B cell (primary cell): Measurements from ENCODE around the gene CPS1. TPM values are rescaled to one million over a fixed set of nuclear protein-coding genes. Genes with fewer than 3 reads are reported as not detected.

Experiments used
- ATAC-seq: fragments of 200-7000 bp; cut with Tn5 transposase; one replicate; pipeline ENCODE4 v1.10.0; 2021; ENCODE audit warnings: low read depth, mild to moderate bottlenecking, moderate number of reproducible peaks, moderate library complexity
- CTCF ChIA-PET: fragments of 350-600 bp; sonication (Branson Sonifier 250); formaldehyde crosslinking; loops from one replicate; lab custom pipeline; 2021; ENCODE audit warnings: antibody characterized with exemption, inconsistent platforms; lab: Charles Lee
- POLR2A ChIA-PET: fragments of 350-600 bp; sonication (Branson Sonifier 250); formaldehyde crosslinking; loops from one replicate; lab custom pipeline; 2021; ENCODE audit warnings: antibody characterized with exemption; lab: Charles Lee
- DNase-seq: peaks from one replicate; pipeline ENCODE4 v3.0.0; 2013
- H2AFZ ChIP-seq: 2 replicates; pipeline ENCODE4 v1.6.1; 2012; ENCODE audit warnings: mild to moderate bottlenecking, low read depth, low read length; ENCODE audit not compliant: insufficient read depth, poor library complexity, severe bottlenecking
- H3K27ac ChIP-seq, 2 donors: 1 replicate in 1 of 2; 2 replicates in 1 of 2; pipeline ENCODE4 v1.5.1; 2012 to 2013; ENCODE audit warnings: low read length in 2 of 2, mild to moderate bottlenecking in 2 of 2, moderate library complexity in 1 of 2
- H3K27me3 ChIP-seq, 4 experiments: fragments of 200-600 bp in 1 of 4; sonication (generic) in 1 of 4; replicated peaks in 1 of 4; 1 replicate in 2 of 4; 2 replicates in 2 of 4; pipeline versions ENCODE4 v1.6.1 to v1.7.0; 2013 to 2016; ENCODE audit warnings: low read length in 3 of 4, mild to moderate bottlenecking in 2 of 4, mixed read lengths in 1 of 4, moderate library complexity in 1 of 4; ENCODE audit not compliant: insufficient read depth in 4 of 4, control insufficient read depth in 3 of 4; ENCODE audit errors: control extremely low read depth in 1 of 4
- H3K36me3 ChIP-seq, 2 experiments: replicated peaks in 1 of 2; 1 replicate in 1 of 2; 2 replicates in 1 of 2; pipeline versions ENCODE4 v1.6.1 to v1.7.1; 2013; ENCODE audit warnings: low read length in 1 of 2; ENCODE audit not compliant: insufficient read depth in 2 of 2, control insufficient read depth in 1 of 2; ENCODE audit errors: control extremely low read depth in 1 of 2, extremely low read depth in 1 of 2
- H3K4me1 ChIP-seq, 2 donors: fragments of 200-600 bp in 1 of 2; sonication (generic) in 1 of 2; 1 replicate in 1 of 2; 2 replicates in 1 of 2; pipeline versions ENCODE4 v1.5.1 to v1.6.1; 2013 to 2017; ENCODE audit warnings: low read length in 2 of 2; ENCODE audit not compliant: control insufficient read depth in 2 of 2, insufficient read depth in 2 of 2
- H3K4me2 ChIP-seq: replicated peaks from 2 replicates; pipeline ENCODE3; 2012; ENCODE audit warnings: mild to moderate bottlenecking, low read depth, low read length; ENCODE audit not compliant: poor library complexity, severe bottlenecking
- H3K4me3 ChIP-seq, 5 experiments: fragments of 200-600 bp in 1 of 5; sonication (generic) in 1 of 5; 1 replicate in 3 of 5; 2 replicates in 2 of 5; pipeline versions ENCODE4 v1.5.1 to v1.7.0; 2011 to 2016; ENCODE audit warnings: low read length in 4 of 5, mild to moderate bottlenecking in 4 of 5, low read depth in 2 of 5, control low read depth in 1 of 5, moderate library complexity in 1 of 5; ENCODE audit not compliant: insufficient read depth in 1 of 5; ENCODE audit errors: control extremely low read depth in 1 of 5, extremely low read depth in 1 of 5
- H3K79me2 ChIP-seq: fragments of 200-600 bp; sonication (generic); one replicate; pipeline ENCODE4 v1.6.0; 2016; ENCODE audit warnings: low read length; ENCODE audit not compliant: control insufficient read depth, insufficient read depth
- H3K9ac ChIP-seq: fragments of 200-600 bp; sonication (generic); 2 replicates; pipeline ENCODE4 v1.6.1; 2017; ENCODE audit warnings: mild to moderate bottlenecking, low read length, moderate library complexity
- H3K9me3 ChIP-seq, 3 donors: one replicate each; pipeline versions ENCODE4 v1.6.1 to v1.7.1; 2013; ENCODE audit warnings: low read length in 2 of 3; ENCODE audit not compliant: control insufficient read depth in 2 of 3, insufficient read depth in 1 of 3; ENCODE audit errors: control extremely low read depth in 1 of 3
- H4K20me1 ChIP-seq: 2 replicates; pipeline ENCODE4 v1.6.0; 2012; ENCODE audit warnings: mild to moderate bottlenecking, low read length; ENCODE audit not compliant: insufficient read depth, control insufficient read depth, poor library complexity, severe bottlenecking
- H3K27ac Mint-ChIP-seq: one replicate; pipeline ENCODE4 v1.8.0; 2021; ENCODE audit warnings: mixed read lengths
- H3K27me3 Mint-ChIP-seq: one replicate; pipeline ENCODE4 v1.8.0; 2021; ENCODE audit warnings: mixed read lengths
- H3K4me1 Mint-ChIP-seq: one replicate; pipeline ENCODE4 v1.8.0; 2021; ENCODE audit warnings: mixed read lengths
- H3K4me3 Mint-ChIP-seq: one replicate; pipeline ENCODE4 v1.8.0; 2021; ENCODE audit warnings: mixed read lengths
- H3K9me3 Mint-ChIP-seq: one replicate; pipeline ENCODE4 v1.8.0; 2022; ENCODE audit warnings: mixed read lengths; ENCODE audit not compliant: insufficient read depth
- EZH2 ChIP-seq: IDR thresholded peaks from 2 replicates; pipeline ENCODE4 v1.6.1; 2012; ENCODE audit warnings: borderline replicate concordance, low read depth, mild to moderate bottlenecking, moderate library complexity, low read length; ENCODE audit not compliant: insufficient read depth, poor library complexity, severe bottlenecking
- WGBS: methylation state at CpG from one replicate; pipeline ENCODE4 v1.1.5; 2013; ENCODE audit warnings: missing lambda C conversion rate; ENCODE audit not compliant: insufficient coverage; 5-methylcytosine and 5-hydroxymethylcytosine counted together
- intact Hi-C: fragments of 100-400 bp; cut with micrococcal nuclease; formaldehyde crosslinking; loops from one replicate; pipeline ENCODE4 v1.10.0; 2022
- polyA plus RNA-seq: library from polyadenylated mRNA; depleted of rRNA; stranded (reverse); fragments of >200 nt; gene quantifications from 2 replicates; pipeline ENCODE4 v1.2.3, GENCODE V29; 2012
- total RNA-seq, 2 donors: library from RNA; stranded (reverse); fragments of 120-200 nt in 1 of 2; gene quantifications; 1 replicate in 1 of 2; 2 replicates in 1 of 2; pipeline versions ENCODE4 v1.2.3 to v1.2.4, GENCODE V29; 2013 to 2022
- TF ChIP-seq, protein P1 (sequence below): fragments of 200-600 bp; IDR thresholded peaks from one replicate; pipeline ENCODE4 v1.8.0; 2022; ENCODE audit warnings: antibody characterized with exemption, mild to moderate bottlenecking

Gene CPS1
- total and polyA plus RNA-seq, 2 donors (not counting 1 experiment from before 2014, with no cell fraction given) = 0.12 to 0.25 TPM

DNA sequence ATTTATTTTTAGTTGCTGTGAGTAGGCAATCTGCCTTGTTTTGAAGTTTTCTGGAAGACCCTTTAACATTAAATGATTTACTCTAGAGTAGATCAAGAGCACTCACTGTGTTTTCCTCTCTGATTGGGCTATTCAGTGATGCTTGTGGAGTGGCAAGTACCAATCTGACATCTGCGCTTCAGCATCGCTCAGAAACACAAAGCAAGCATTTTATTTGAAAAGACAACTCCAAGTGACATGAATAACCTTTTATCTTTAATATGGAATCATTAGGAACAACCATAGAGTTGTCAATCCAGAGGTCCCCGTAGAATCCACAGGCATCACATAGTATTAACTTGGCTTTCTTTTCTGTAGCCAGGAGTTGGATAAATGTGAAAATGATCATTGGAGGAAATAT, 114.7 kb downstream of the CPS1 start:
- ChIA-PET POLR2A (no interaction called here), CTCF (no interaction called here)
- Mint-ChIP-seq H3K27me3 (no peaks in the 10 kb centered on the region), H3K9me3 (no peaks in the 10 kb centered on the region), H3K4me1 (no peaks in the 10 kb centered on the region), H3K27ac (no peak overlapping the region), H3K4me3 (no peak overlapping the region)
- no peak for ATAC-seq
- no peak overlapping the region for H3K27ac ChIP-seq
- intact Hi-C loops = no loop called here
- no peaks in the 10 kb centered on the region for H3K36me3 ChIP-seq
- no peak overlapping the region for H3K4me2 ChIP-seq
- H3K27me3 ChIP-seq = no peaks in the 10 kb centered on the region
- H3K4me3 ChIP-seq = no peak overlapping the region
- TF ChIP-seq EZH2 = no peak
- TF ChIP-seq, protein P1, sequence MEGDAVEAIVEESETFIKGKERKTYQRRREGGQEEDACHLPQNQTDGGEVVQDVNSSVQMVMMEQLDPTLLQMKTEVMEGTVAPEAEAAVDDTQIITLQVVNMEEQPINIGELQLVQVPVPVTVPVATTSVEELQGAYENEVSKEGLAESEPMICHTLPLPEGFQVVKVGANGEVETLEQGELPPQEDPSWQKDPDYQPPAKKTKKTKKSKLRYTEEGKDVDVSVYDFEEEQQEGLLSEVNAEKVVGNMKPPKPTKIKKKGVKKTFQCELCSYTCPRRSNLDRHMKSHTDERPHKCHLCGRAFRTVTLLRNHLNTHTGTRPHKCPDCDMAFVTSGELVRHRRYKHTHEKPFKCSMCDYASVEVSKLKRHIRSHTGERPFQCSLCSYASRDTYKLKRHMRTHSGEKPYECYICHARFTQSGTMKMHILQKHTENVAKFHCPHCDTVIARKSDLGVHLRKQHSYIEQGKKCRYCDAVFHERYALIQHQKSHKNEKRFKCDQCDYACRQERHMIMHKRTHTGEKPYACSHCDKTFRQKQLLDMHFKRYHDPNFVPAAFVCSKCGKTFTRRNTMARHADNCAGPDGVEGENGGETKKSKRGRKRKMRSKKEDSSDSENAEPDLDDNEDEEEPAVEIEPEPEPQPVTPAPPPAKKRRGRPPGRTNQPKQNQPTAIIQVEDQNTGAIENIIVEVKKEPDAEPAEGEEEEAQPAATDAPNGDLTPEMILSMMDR = no peak
- no CpG with 5 or more reads among the region's 3 CpGs for WGBS
- H2AFZ ChIP-seq = no peak overlapping the region
- no peaks in the 10 kb centered on the region for H3K4me1 ChIP-seq
- no peak overlapping the region for H3K9ac ChIP-seq
- H3K9me3 ChIP-seq = no peaks in the 10 kb centered on the region
- DNase-seq = no peak
- H3K79me2 ChIP-seq = no peaks in the 10 kb centered on the region
- no peaks in the 10 kb centered on the region for H4K20me1 ChIP-seq

DNA sequence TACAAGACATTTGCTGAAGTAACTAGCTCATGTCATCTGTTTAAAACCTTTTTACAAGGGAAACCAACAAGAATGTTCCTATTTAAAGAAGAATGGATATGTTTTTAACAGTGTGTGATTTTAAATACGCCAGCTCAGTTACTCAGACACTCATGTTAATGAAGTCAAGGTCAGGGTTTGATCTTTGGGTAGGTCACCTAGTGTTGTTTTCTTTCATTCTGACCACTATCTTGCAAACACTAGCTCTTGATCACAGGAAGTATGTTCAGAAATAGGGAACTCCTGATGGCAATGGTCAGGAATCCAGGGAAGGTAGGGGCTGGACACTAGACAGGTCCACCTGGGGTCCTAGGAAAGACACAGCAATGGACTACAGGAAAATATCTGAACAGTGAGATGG, 116.7 kb downstream of the CPS1 start:
- Histone ChIP-seq H3K79me2 (no peaks in the 10 kb centered on the region), H3K4me1 (no peaks in the 10 kb centered on the region), H3K27me3 (no peaks in the 10 kb centered on the region), H4K20me1 (no peaks in the 10 kb centered on the region), H3K4me2 (no peak overlapping the region), H3K9ac (no peak overlapping the region), H2AFZ (no peak overlapping the region), H3K4me3 (no peak overlapping the region), H3K9me3 (no peaks in the 10 kb centered on the region), H3K36me3 (no peaks in the 10 kb centered on the region), H3K27ac (no peak overlapping the region)
- no peak overlapping the region for H3K27ac Mint-ChIP-seq
- ChIA-PET CTCF (no interaction called here), POLR2A (no interaction called here)
- H3K4me3 Mint-ChIP-seq = no peak overlapping the region
- intact Hi-C loops = no loop called here
- H3K27me3 Mint-ChIP-seq = no peaks in the 10 kb centered on the region
- no peak for ATAC-seq
- TF ChIP-seq EZH2 = no peak
- TF ChIP-seq, protein P1 = no peak
- no peak for DNase-seq
- no peaks in the 10 kb centered on the region for H3K4me1 Mint-ChIP-seq
- no CpG with 5 or more reads among the region's 1 CpG for WGBS
- no peaks in the 10 kb centered on the region for H3K9me3 Mint-ChIP-seq
